Upper lobe of right lung (tissue), 1 donor: ENCODE data around the gene PDE6H. TPM values are rescaled to one million over a fixed set of nuclear protein-coding genes. Genes with fewer than 3 reads are reported as not detected.

Source experiments
- ATAC-seq: fragments of 200-7000 bp; cut with Tn5 transposase; one replicate; pipeline ENCODE4 v1.9.1; 2020; ENCODE audit warnings: mild to moderate bottlenecking, moderate library complexity
- DNase-seq: peaks from one replicate; pipeline ENCODE4 v3.0.0-alpha.2; 2020
- H3K27ac ChIP-seq: fragments of 200-600 bp; one replicate; pipeline ENCODE4 v1.8.0; 2022
- H3K27me3 ChIP-seq: fragments of 200-600 bp; one replicate; pipeline ENCODE4 v1.8.0; 2022; ENCODE audit warnings: mild to moderate bottlenecking
- H3K36me3 ChIP-seq: fragments of 200-600 bp; one replicate; pipeline ENCODE4 v1.8.0; 2022
- H3K4me1 ChIP-seq: fragments of 200-600 bp; one replicate; pipeline ENCODE4 v1.8.0; 2022
- H3K4me3 ChIP-seq: fragments of 200-600 bp; one replicate; pipeline ENCODE4 v1.8.0; 2022; ENCODE audit warnings: mild to moderate bottlenecking
- H3K9me3 ChIP-seq: fragments of 200-600 bp; one replicate; pipeline ENCODE4 v1.8.0; 2022
- intact Hi-C: fragments of 100-400 bp; cut with DNase I; formaldehyde crosslinking; loops from one replicate; pipeline ENCODE4 v1.11.0; 2022
- total RNA-seq: library from RNA; stranded (reverse); fragmentation: NEBNext Ultra II Directional; extraction: Animal tissue kit (Norgen Biotek cat#: 25700); gene quantifications from one replicate; pipeline ENCODE4 v1.2.1, GENCODE V29; 2021
- TF ChIP-seq, protein P1 (sequence below): fragments of 200-600 bp; IDR thresholded peaks from one replicate; pipeline ENCODE4 v1.8.0; 2022; ENCODE audit warnings: antibody characterized with exemption
- donor health status: DM: no; HTN: yes; CAD: no; lungs with severe emphysema.

The PDE6H gene
- total RNA-seq, 1 donor from 2014 or later, result not detected

DNA sequence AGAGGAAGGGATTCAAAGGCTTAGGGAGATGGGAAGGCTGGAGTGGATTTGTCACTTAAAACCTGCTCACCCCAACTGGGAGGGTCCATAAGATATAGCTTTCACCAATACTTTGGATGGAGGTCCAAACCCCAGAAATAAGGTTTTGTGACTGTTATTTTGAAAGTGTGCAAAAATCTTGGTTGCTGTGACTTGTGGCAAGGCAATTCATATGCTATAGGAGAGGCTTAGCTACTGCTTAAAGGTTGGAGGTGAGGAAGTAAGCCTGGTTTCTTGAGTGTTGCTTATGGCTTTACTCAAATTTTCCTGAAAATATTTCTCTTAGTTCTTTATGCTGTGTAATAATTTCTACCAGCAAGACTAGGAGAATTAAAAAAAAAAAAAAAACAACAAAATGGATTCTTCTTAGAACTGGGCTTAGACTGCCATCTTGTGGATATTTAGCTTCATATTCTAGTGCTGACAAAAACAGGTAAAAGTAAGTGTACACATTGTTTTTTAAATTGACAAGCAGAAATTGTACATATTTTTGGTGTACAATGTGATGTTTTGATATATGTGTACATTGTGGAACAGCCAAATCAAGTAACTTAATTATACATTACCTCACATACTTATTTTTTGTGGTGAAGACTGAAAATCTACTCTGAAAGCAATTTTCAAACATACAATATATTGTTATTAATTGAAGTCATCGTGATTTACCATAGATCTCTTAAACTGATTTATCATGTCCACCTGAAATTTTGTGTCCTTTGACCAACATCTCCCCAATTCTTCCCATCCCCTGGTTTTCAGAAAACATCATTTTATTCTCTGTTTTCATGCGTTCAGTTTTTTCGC lies 23.0 kb downstream of the PDE6H start:
- Histone ChIP-seq H3K27me3 (no peaks in the 10 kb centered on the region), H3K36me3 (no peaks in the 10 kb centered on the region), H3K9me3 (no peaks in the 10 kb centered on the region), H3K27ac (no peak overlapping the region), H3K4me1 (peaks cover 17% of the 10 kb centered on the region), H3K4me3 (no peak overlapping the region)
- intact Hi-C loops, result loop anchor here (5.0 kb wide), 1 partner anchor 149 kb away; no protein-coding TSS in a partner anchor
- ATAC-seq, result peak; percentile 73
- TF ChIP-seq, protein P1, sequence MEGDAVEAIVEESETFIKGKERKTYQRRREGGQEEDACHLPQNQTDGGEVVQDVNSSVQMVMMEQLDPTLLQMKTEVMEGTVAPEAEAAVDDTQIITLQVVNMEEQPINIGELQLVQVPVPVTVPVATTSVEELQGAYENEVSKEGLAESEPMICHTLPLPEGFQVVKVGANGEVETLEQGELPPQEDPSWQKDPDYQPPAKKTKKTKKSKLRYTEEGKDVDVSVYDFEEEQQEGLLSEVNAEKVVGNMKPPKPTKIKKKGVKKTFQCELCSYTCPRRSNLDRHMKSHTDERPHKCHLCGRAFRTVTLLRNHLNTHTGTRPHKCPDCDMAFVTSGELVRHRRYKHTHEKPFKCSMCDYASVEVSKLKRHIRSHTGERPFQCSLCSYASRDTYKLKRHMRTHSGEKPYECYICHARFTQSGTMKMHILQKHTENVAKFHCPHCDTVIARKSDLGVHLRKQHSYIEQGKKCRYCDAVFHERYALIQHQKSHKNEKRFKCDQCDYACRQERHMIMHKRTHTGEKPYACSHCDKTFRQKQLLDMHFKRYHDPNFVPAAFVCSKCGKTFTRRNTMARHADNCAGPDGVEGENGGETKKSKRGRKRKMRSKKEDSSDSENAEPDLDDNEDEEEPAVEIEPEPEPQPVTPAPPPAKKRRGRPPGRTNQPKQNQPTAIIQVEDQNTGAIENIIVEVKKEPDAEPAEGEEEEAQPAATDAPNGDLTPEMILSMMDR, result peak; percentile 69
- no peak for DNase-seq

DNA sequence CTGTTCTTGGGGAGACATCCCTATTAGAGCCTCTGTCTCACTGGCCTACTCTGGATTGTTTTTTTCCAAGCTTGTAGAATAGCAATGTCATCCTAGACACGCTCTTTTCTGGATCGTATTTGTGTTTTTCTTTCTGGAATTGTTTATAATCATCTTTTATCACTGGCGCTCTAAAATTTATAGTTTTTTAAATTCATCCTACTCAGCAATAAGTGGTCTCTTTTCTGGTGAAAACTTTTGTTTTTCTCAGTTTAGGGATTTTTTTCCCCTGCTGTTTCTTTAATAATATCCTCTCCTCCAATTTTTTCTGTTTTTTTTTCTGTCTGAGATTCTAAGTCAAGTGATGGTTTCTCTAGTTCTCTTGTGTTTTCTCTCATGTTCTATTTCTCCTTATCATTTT lies 25.2 kb downstream of the PDE6H start:
- Histone ChIP-seq H3K36me3 (no peaks in the 10 kb centered on the region), H3K9me3 (no peaks in the 10 kb centered on the region), H3K27me3 (no peaks in the 10 kb centered on the region), H3K4me3 (no peak overlapping the region), H3K27ac (no peak overlapping the region), H3K4me1 (peaks cover 28% of the 10 kb centered on the region)
- DNase-seq (no peak), ATAC-seq (no peak)
- intact Hi-C loops, result loop anchor here (5.0 kb wide), 1 partner anchor 151 kb away; no protein-coding TSS in a partner anchor
- TF ChIP-seq, protein P1, result no peak

DNA sequence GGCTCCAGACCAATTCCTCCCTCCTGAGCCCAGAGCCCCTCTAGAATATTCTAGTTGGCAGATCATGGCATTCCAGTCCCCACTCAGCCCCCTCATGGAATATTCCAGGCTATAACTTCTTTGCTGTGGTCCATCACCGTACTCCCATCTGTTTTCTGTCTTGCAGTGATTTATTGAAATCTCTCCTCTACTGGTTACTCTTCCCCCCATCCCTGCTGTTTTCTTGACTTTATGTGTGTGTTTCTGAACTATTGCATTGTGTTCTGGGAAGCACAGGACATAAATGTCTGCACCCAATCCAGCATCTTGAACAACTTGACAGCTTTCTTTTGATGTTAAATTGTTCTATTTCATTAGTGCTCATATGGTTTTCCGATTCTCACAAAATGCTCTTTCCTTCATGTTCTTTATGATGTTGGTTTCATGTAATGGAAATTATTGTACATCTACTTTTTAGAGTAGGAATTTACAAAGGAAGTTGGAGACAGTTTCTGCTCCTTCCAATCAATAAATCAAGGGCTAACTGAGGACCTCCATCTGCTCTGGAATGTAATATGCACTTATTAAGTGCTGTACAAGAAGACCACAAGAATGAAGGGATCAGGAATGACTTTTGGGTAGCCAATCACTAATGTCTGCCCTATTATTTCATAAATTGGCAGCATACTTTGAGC lies 26.3 kb downstream of the PDE6H start:
- intact Hi-C loops, result loop anchor here (5.0 kb wide), 1 partner anchor 152 kb away; no protein-coding TSS in a partner anchor
- peaks cover 26% of the 10 kb centered on the region for H3K4me1 ChIP-seq
- TF ChIP-seq, protein P1, result no peak
- H3K9me3 ChIP-seq, result no peaks in the 10 kb centered on the region
- H3K27ac ChIP-seq, result no peak overlapping the region
- H3K4me3 ChIP-seq, result no peak overlapping the region
- ATAC-seq, result no peak
- no peaks in the 10 kb centered on the region for H3K36me3 ChIP-seq
- no peak for DNase-seq
- no peaks in the 10 kb centered on the region for H3K27me3 ChIP-seq

DNA sequence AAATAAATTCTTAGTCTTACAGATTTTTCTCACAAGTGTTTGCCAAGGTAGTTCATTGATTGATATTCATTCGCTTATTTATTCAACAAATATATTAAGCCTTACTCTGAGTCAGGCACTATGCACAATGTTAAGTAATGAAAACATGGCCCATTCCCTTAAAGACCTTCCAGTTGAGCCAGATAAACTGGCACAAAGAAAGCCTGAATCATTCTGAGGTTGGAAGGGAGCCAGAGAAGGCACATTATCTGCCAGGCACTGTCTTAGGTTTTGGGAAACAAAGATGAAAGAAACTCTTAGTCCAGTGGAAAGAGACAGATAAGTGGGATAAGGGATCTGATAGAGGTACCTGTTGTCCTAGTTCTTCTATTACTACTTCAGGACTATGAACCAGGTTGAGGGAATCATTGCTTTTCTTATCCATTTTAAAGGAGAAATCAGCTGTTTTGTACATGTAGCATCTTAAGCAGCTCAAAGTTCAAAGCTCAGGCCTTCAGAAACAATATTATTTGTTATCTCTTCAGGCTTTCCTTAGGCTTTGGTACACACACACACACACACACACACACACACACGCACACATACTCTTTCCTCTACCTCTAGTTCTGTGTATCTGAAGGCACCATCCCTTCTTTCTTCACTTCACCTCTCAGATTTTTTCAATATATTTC lies 27.0 kb downstream of the PDE6H start:
- peaks cover 20% of the 10 kb centered on the region for H3K4me1 ChIP-seq
- H3K9me3 ChIP-seq, result no peaks in the 10 kb centered on the region
- no peaks in the 10 kb centered on the region for H3K27me3 ChIP-seq
- H3K4me3 ChIP-seq, result no peak overlapping the region
- no peak overlapping the region for H3K27ac ChIP-seq
- DNase-seq (no peak), ATAC-seq (no peak)
- intact Hi-C loops, result loop anchor here (5.0 kb wide), 1 partner anchor 153 kb away; no protein-coding TSS in a partner anchor
- TF ChIP-seq, protein P1, result no peak
- H3K36me3 ChIP-seq, result no peaks in the 10 kb centered on the region

DNA sequence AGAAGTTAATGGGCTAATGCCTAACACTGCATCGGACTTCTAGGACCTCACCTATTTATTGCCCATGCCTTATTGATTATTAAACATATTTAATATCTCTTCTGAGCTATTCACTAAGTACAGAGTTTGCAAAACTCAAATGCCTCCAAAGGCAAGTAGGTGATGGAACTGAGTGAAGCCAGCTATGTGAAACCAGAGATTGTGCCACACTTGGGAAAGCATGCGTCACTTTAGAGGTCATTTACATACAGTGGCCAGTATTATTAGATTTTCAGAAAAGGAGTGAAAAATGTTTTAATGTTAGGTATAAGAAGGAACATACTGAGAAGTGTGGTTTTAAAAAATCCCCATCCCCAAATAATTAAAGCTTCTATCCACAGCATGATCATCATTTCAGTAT lies 27.7 kb downstream of the PDE6H start:
- TF ChIP-seq, protein P1, result no peak
- intact Hi-C loops, result no loop called here
- no peak overlapping the region for H3K27ac ChIP-seq
- H3K36me3 ChIP-seq, result no peaks in the 10 kb centered on the region
- no peaks in the 10 kb centered on the region for H3K27me3 ChIP-seq
- ATAC-seq (no peak), DNase-seq (no peak)
- peaks cover 12% of the 10 kb centered on the region for H3K4me1 ChIP-seq
- no peaks in the 10 kb centered on the region for H3K9me3 ChIP-seq
- H3K4me3 ChIP-seq, result no peak overlapping the region
